Erythroblast (primary cell): ENCODE data around the gene SLC27A2.

ENCODE experiments used
- DNase-seq, 2 experiments: peaks; one replicate each; lab custom pipeline; 2025; lab: John Stamatoyannopoulos, UW
- GATA1 ChIP-seq: IDR thresholded peaks from 2 replicates; pipeline ENCODE4 v1.6.1; 2011; ENCODE audit warnings: low read depth, mild to moderate bottlenecking, control low read depth, low read length, moderate library complexity
- POLR2A ChIP-seq: IDR thresholded peaks from 2 replicates; pipeline ENCODE4 v1.6.1; 2011; ENCODE audit warnings: mild to moderate bottlenecking, low read length

SLC27A2 gene

GRCh38 chr15:50262533-50262932 is 80.5 kb downstream of the SLC27A2 start:
- TF ChIP-seq POLR2A (no peak), GATA1 (no peak)
- no peak for DNase-seq

DNA sequence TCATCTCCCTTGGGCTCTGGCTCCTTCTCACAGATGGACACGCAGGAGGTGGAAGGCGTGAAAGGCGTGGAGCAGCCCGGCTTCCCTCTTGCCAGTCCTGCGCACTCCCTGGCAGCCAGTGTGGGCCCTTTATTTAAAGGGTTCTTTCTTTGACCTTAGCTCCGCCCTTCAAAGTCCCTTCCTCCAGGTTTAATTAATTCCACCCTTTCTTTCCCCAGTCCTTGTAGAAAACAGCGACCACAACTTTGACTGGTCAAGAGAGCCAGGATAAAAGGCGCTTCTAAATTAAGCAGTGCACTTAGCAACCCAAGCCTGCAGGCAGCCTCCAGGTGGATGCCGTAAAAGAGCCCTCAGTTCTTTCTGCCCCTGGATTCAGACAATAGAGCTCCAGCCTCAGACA is 83.6 kb downstream of the SLC27A2 start, which contains the start of gene HDC:
HDC (minus strand) TSS at position 107 of the 400 bp plus-strand sequence; CDS start at position 4, 103 bp downstream.
- no peak for TF ChIP-seq GATA1
- no peak for TF ChIP-seq POLR2A
- no peak for DNase-seq

DNA sequence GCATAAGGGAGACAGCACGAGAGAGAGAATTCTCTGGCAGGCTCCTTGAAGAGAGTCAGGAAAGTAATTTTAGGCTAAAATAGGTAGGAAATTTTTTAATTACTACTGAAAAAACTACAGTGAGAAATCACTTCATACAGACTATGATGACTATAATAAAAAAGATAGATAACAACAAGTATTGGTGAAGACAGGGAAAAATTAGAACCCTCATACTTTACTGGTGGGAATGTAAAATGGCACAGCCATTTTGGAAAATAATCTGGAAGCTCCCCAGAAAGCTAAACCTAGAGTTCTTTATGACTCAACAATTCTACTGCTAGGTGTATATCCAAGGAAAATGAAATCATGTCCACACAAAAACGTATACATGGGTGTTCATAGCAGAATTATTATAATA is 85.6 kb downstream of the SLC27A2 start:
- no peak for DNase-seq
- TF ChIP-seq GATA1 (no peak), POLR2A (no peak)

DNA sequence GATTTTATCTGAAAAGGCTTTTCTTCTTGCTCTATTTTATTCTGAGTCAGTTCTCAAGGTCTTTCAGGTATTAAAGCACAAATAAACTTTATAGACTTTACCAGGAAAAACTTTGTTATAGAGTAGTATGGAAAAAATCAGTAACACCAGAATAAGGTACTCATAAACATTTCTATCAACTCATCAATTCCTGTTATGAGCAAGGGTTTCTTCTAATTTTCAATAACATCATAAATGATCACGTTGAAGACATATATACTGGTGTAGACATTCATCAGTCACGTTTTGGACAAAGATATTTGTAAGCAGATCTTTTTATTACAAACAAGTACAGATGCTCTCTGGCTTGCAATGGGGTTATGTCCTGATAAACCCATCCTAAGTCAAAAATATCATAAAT is 93.1 kb downstream of the SLC27A2 start:
- DNase-seq, result no peak
- no peak for TF ChIP-seq POLR2A

DNA sequence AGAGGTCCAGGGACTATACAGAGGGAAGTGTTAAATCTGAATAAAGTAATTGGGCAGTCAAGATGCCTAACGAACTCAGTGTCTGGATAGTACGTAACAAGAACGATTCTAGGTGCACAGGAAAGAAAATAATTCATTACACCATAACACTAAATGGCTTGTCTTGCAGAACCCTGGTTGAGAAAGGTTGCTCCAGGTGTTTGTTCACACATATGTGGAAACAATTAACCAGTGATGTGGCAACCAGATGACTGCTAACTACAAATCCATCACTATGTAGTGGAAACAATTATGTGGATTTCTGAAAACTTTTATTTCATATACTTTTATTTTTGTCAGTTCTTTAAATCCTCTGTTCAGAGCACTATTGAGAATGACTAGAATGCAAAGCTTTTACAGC is 93.9 kb downstream of the SLC27A2 start:
- no peak for DNase-seq
- TF ChIP-seq GATA1 (no peak), POLR2A (no peak)

- DNase-seq, result no peak
- TF ChIP-seq GATA1, result no peak
- no peak for TF ChIP-seq POLR2A
These were observed 95.4 kb downstream of the SLC27A2 start for GRCh38 chr15:50277370-50277769.

GRCh38 chr15:50278496-50278895 is 96.5 kb downstream of the SLC27A2 start:
- DNase-seq, result no peak
- TF ChIP-seq GATA1 (no peak), POLR2A (no peak)

DNA sequence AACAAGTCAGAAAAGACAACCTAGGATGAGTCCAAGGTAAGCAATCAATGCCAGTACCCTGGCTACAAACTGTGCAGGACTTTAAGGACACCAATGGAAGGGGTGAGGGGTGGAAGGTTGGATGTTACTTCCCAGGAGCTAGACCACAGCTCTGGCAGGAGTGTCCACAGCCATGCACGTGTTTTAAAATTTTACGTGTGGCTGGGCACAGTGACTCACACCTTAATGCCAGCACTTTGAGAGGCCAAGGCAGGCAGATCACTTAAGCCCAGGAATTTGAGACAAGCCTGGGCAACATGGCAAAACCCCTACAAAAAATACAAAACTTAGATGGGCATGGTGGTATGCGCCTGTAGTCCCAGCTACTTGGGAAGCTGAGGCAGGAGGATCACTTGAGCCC is 98.3 kb downstream of the SLC27A2 start:
- TF ChIP-seq POLR2A (no peak), GATA1 (no peak)
- DNase-seq, result no peak

DNA sequence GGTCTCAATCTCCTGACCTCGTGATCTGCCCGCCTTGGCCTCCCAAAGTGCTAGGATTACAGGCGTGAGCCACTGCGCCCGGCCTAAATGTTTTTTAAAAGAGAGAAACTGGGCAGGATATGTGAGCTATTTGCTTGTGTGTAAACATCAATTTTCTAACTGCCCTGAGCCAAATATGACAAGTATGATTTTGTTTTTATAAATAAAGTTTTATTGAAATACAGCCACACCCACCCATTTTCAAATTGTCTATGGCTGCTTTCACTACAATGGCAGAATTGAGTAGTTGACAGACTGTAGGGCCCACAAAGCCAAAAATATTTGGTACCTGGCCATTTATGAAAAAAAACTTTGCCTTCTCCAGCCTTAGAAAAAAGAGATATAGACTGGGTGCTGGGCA is 99.4 kb downstream of the SLC27A2 start:
- no peak for DNase-seq
- TF ChIP-seq POLR2A (no peak), GATA1 (no peak)
